Upper lobe of left lung (tissue), 4 donors: ENCODE data around the gene ITGA5.
"Not testable (repeated sequence)": the region's sequence is repeated elsewhere in the genome, so short reads cannot be mapped to it uniquely, and the experiment has no call there.

Experiments used
- EP300 ChIP-seq, 4 donors: sonication (generic); formaldehyde crosslinking; IDR thresholded peaks; one replicate each; pipeline ENCODE4 v1.5.1; 2017; ENCODE audit warnings: antibody characterized with exemption in 4 of 4, control low read depth in 2 of 4
- TF ChIP-seq, protein P1 (sequence below), 6 experiments: fragments of 450-650 bp in 4 of 6; fragments of 200-600 bp in 2 of 6; sonication (generic) in 2 of 6; IDR thresholded peaks; one replicate each; pipeline ENCODE4 v1.5.1; 2016 to 2019; ENCODE audit warnings: antibody characterized with exemption in 6 of 6

DNA sequence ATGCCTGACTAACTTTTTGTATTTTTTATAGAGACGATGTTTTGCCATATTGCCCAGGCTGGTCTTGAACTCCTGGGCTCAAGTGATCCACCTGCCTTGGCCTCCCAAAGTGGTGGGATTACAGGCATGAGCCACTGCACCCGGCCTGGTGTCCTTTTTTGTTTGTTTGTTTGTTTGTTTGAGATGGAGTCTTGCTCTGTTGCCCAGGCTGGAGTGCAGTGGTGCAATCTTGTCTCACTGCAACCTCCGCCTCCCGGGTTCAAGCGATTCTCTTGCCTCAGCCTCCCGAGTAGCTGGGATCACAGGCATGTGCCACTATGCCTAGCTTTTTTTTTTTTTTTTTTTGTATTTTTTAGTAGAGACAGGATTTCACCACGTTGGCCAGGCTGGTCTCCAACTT, 64.8 kb downstream of the ITGA5 start:
- TF ChIP-seq, protein P1, sequence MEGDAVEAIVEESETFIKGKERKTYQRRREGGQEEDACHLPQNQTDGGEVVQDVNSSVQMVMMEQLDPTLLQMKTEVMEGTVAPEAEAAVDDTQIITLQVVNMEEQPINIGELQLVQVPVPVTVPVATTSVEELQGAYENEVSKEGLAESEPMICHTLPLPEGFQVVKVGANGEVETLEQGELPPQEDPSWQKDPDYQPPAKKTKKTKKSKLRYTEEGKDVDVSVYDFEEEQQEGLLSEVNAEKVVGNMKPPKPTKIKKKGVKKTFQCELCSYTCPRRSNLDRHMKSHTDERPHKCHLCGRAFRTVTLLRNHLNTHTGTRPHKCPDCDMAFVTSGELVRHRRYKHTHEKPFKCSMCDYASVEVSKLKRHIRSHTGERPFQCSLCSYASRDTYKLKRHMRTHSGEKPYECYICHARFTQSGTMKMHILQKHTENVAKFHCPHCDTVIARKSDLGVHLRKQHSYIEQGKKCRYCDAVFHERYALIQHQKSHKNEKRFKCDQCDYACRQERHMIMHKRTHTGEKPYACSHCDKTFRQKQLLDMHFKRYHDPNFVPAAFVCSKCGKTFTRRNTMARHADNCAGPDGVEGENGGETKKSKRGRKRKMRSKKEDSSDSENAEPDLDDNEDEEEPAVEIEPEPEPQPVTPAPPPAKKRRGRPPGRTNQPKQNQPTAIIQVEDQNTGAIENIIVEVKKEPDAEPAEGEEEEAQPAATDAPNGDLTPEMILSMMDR (IDR thresholded peaks at IDR 0.05), result not testable (repeated sequence)
- TF ChIP-seq EP300 (IDR thresholded peaks at IDR 0.05), result not testable (repeated sequence)
